ENCODE measurements around the gene OAF. TPM values are rescaled to one million over a fixed set of nuclear protein-coding genes. Genes with fewer than 3 reads are reported as not detected.

Gene OAF
- total and polyA plus RNA-seq, 8 donors = 21.6 to 88.3 (median 45.6) TPM

GRCh38 chr11:120180551-120181232 is 30.1 kb upstream of the OAF start:
- intact Hi-C loops (cut with DNase I) = no loop called here
- FAIRE-seq (no peak), ATAC-seq (no peak), DNase-seq (peak in 1 of 6 donors; percentile 9)
- H3K36me3 ChIP-seq = no peaks in the 10 kb centered on the region
- 77 to 81% methylated on average over 11 of the region's 11 CpGs for WGBS, 2 donors
- TF ChIP-seq CTCF (IDR thresholded peaks at IDR 0.05) = no peak
- no peaks in the 10 kb centered on the region for H3K9me3 ChIP-seq
- peaks cover 15 to 26% (median 23%) of the 10 kb centered on the region in 3 donors for H3K4me1 ChIP-seq
- H3K27ac ChIP-seq = no peak overlapping the region
- no peak overlapping the region for H3K4me3 ChIP-seq
- no peaks in the 10 kb centered on the region for H3K27me3 ChIP-seq

- no peak for TF ChIP-seq CTCF (IDR thresholded peaks at IDR 0.05)
- intact Hi-C loops (cut with DNase I) = no loop called here
- Histone ChIP-seq H3K27ac (no peak overlapping the region), H3K4me3 (no peak overlapping the region), H3K27me3 (no peaks in the 10 kb centered on the region), H3K36me3 (no peaks in the 10 kb centered on the region), H3K9me3 (no peaks in the 10 kb centered on the region), H3K4me1 (peaks cover 23 to 34% (median 31%) of the 10 kb centered on the region in 3 donors)
- DNase-seq = peak in 1 of 6 donors; percentile 4
- no peak for FAIRE-seq
- WGBS, 2 donors = 88 to 94% methylated on average over 10 of the region's 10 CpGs
- no peak for ATAC-seq
These were observed 29.4 kb upstream of the OAF start for GRCh38 chr11:120181376-120181975.

- H3K9me3 ChIP-seq = no peaks in the 10 kb centered on the region
- H3K27me3 ChIP-seq = no peaks in the 10 kb centered on the region
- H3K4me1 ChIP-seq = peaks cover 32 to 43% (median 40%) of the 10 kb centered on the region in 3 donors
- no peaks in the 10 kb centered on the region for H3K36me3 ChIP-seq
- WGBS, 2 donors = 54 to 55% methylated on average over 7 of the region's 7 CpGs
- H3K4me3 ChIP-seq = no peak overlapping the region
- no peak for ATAC-seq
- no peak overlapping the region for H3K27ac ChIP-seq
- TF ChIP-seq CTCF (IDR thresholded peaks at IDR 0.05) = no peak
- intact Hi-C loops (cut with DNase I) = no loop called here
- FAIRE-seq = no peak
- DNase-seq = peak in 2 of 6 donors; percentile 11 to 18
These were observed 28.5 kb upstream of the OAF start for GRCh38 chr11:120182372-120182771.

GRCh38 chr11:120182790-120183491 is 27.9 kb upstream of the OAF start:
- peaks cover 38 to 49% (median 46%) of the 10 kb centered on the region in 3 donors for H3K4me1 ChIP-seq
- no peaks in the 10 kb centered on the region for H3K36me3 ChIP-seq
- no peak for FAIRE-seq
- WGBS, 2 donors = 51 to 63% methylated on average over 5 of the region's 5 CpGs
- DNase-seq = peak in 5 of 6 donors; percentile 62 to 73 (median 69)
- H3K27ac ChIP-seq = no peak overlapping the region
- H3K27me3 ChIP-seq = no peaks in the 10 kb centered on the region
- intact Hi-C loops (cut with DNase I) = no loop called here
- TF ChIP-seq CTCF (IDR thresholded peaks at IDR 0.05) = peak; percentile 18 to 25 (median 23)
- no peaks in the 10 kb centered on the region for H3K9me3 ChIP-seq
- no peak overlapping the region for H3K4me3 ChIP-seq
- peak in 3 of 4 donors; percentile 27 to 44 (median 43) for ATAC-seq
